Neural cell (in vitro differentiated cells): Measurements from ENCODE around the gene WDR31.

Experiments used
- CTCF ChIP-seq: fragments of 450-650 bp; IDR thresholded peaks from 2 replicates; pipeline ENCODE4 v1.5.1; 2014; ENCODE audit warnings: antibody characterized with exemption, mild to moderate bottlenecking, moderate library complexity; ENCODE audit not compliant: poor library complexity, severe bottlenecking
- POLR2AphosphoS5 ChIP-seq: IDR thresholded peaks from 2 replicates; pipeline ENCODE4 v1.6.1; 2012
- REST ChIP-seq: IDR thresholded peaks from 2 replicates; pipeline ENCODE4 v1.6.1; 2012; ENCODE audit warnings: borderline replicate concordance
- TAF1 ChIP-seq: IDR thresholded peaks from 2 replicates; pipeline ENCODE4 v1.6.1; 2012; ENCODE audit warnings: low read depth

- TF ChIP-seq TAF1: no peak
- TF ChIP-seq CTCF: no peak
- no peak for TF ChIP-seq POLR2AphosphoS5
- TF ChIP-seq REST: no peak
Observed at GRCh38 chr9:113322671-113323070, 17.4 kb downstream of the WDR31 start.
